Activated CD4-positive, alpha-beta T cell treated with anti-CD3 and anti-CD28 coated beads, Interleukin-2, amount 50 U/mL, for 48 hours (primary cell): ENCODE results near the gene PIWIL4.

Experiments used
- DNase-seq, 2 experiments: peaks; one replicate each; pipeline ENCODE4 v3.0.0-alpha.2; 2020

The PIWIL4 gene

DNA sequence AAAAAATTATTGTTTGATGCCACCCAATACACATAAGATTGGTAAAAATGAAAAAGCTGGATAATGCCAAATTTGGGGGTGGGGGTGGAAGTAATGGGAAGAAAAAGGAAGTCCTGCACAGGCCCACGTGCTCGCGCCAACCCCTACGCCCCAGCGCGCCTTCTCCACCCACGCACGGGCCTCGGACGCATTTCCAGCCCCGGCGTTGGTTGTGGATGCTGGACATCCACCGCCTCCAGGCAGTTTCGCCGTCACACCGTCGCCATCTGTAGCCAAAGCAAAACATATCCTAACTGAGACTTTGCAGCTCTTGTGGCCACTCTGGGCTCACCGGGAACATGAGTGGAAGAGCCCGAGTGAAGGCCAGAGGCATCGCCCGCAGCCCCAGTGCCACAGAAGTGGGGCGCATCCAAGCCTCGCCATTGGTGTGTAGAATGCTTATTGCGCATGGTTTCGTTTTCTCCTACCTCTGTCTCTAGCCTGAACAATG, at the start of gene PIWIL4:
TSS of gene PIWIL4 (plus strand) at position 188 of the 490 bp plus-strand sequence. CDS start at position 339, 151 bp downstream.
- no peak for DNase-seq

DNA sequence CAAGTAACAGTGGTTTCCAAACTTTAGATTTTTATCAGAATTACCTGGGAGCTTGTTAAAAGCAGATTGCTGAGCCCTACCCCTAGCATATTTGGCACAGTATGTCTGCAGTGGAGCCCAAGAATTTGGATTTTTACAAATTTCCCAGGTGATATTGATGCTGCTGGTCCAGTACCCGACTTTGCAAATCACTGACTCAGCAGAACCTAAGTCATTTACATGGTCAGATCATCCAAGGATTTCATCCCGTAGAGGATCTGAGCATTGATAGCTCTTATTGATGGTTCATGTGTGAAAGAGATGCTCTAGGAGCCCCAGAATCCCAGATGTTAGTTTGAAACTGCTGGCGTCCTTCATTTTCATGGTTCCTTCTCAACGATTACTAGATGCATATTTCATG, 48.9 kb upstream of the PIWIL4 start:
- no peak for DNase-seq

DNA sequence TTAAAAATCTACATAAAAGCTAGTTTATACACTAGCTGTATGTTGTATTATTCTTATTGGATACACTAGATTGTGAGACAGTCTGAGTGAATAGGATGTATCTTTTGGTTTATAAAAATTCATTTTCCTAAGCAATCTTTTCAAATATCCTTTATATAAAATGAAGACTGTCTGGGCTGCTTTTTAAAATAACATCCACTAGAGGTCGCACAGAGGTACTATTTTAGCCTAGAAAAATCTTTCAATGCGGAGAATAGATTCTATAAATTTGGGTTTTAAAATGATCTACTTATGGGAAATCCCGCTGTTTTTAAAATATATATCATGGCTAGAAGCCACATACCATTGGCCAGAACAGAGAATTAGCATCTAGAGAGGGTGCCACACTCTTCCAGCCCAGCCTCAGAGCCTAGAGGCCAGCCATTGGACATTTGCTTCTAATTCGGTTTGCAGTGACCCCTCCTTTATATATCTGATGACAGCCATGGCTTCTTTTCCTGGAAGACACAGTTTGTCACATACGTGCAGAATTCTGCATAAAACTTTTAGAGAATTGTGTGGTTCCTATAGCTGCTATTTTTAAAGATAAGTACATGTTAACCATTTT, 47.6 kb upstream of the PIWIL4 start:
- DNase-seq: no peak

DNA sequence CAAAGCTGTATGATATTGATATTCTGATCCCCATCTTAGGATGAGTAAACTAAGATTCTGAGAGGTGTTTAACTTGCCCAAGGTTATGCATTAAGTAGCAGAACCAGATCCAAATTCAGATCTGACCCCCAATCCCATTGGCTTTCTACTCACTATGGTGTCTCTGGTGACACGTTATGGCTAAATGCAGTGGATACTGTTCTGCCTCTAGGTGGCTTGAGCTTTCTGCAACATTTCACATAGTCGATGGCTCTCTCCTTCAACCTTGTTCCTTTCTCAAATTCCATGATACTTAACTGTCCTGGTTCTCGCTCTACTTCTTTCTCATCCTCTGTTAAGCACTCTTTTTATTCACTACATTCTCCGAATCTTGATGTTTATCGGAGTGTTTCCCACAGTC, 45.5 kb upstream of the PIWIL4 start:
- DNase-seq: no peak

DNA sequence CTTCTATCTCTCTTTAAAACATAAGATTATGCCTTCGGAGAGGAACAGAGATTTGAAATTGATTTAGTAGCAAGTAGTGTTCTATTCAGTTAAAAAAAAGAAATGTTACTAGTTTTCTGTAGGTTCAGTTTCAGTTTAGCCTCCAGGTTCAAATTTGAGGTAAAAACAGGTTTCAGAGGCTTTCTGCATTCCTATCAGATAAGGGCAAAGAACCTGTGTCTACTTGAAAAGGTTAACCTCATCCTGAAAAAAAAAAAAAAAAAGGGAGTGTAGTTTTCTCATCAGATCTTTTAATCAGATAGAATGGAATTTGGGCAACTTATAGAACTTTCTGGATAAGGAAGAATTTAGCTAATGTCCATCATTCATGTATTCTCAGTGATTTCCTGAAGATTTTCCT, 42.8 kb upstream of the PIWIL4 start:
- no peak for DNase-seq

DNA sequence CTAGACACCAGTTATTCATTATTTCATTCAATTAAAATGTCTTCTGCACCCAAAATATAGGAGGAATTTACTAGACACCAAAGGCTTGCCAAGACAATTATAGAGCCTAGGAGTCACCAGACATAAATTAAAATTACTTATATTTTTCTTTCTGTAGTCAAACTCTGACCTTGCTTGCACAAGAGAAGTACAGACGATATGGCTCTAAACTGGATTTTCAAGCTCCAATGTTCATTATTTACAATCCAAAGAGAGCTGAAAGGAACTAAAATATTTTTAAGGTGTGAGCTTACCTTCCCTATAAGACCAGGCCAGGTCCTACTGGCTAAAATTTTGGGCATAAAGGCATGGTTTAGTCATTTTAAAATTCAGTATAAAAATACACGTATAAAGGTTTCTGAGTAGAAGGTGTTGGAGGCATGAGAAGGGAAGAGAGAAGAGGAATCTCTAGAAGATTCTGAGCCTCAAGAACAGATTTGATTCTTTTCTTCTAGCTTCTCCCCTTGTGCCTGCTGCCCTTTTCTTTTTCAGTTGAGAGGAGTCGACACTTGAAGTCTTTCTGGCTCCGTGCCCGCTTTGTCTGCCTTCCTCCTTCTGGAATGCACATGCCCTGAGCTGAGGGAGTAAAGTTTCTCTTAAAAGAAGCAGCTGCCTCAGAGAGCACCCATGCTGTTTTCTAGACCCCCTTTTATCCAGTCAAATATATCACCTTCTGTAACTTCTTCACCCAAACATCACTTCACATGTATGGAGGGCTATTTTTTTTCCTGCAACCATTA, 41.4 kb upstream of the PIWIL4 start:
- no peak for DNase-seq

DNA sequence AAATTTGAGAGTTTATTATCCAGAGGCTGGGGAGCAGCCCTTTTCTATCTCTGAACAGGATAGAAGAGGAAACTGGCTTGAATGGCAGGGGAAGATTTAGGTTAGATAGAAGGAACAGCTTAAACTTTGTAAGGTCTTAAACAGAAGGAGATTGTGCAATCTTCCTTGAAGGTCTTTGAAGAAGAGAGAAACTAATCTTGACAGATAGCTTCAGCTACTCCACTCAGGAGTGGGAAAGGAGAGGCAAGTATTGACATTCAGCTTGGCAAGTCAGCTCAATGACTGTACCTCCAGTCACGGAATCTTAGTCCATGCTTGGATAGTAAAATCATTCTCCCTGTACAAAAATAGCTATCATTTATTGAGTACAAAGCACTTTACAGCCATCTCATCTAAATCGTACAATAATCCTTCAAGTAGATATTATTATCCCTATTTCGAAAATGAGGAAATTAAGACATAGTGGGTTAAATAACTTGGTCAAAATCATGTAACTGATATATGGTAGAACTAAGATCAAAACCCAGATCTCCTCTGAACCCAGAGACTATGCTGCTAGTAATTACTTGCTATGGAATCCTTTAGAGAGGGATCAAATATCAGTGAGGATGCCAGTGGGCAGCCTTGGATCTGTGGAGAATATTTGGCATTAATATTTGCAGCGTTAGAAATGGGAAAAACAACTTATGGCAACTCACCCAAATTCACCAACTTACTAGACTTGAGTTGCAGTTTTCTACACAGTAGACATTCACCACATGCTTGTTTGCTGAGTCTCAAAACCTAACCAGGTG, 40.3 kb upstream of the PIWIL4 start:
- DNase-seq: no peak

DNA sequence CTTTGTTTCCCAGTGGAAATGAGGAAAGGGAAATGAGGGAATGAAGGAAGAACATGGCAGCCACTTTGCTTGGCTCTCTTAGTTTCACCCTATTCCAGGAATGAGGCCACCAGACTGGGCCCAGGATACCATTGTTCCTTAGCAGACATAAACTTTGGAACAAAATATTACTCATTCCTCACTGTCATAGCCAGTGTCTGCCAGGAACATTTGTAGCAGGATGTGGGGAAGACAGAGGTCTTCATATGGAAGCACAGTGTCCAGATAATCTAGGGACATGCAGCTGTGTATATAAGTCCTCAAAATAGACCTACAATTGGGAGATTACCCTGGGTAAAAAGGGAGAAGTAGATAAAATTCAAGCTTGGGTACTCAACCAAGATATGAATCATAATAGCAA, 38.6 kb upstream of the PIWIL4 start:
- no peak for DNase-seq

DNA sequence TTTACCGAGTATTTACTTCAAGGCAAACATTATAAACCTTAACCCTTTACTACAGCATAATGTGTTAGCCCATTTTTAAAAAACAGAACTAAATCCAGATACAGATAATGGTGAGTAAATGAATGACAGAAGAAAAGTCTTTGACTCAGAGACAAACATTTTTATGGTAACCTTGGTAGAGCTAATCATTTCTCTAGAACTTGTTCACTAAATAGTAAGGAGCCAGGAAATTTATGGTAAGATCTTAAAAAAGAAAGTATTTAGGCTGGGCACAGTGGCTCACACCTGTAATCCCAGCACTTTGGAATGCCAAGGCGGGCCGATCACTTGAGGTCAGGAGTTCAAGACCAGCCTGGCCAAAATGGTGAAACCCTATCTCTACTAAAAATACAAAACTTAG, 35.0 kb upstream of the PIWIL4 start:
- no peak for DNase-seq

DNA sequence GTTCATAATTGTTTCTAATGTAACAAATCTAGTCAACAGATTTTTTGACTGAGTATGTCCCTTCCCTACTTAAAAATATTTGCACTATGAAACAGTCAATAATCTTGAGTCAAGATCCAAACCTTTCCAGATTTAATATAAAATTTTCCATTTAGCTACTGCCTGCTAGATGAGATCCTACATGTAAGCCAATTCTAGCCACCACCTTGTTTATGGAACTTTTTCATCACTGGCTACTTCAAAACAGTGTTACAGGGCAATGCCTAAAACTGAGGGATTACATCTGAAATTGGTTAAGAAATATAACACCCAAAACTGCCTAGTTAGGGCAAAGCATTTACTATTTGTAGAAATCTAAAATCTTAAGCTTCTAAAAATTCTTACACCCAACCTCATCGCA, 34.0 kb upstream of the PIWIL4 start:
- no peak for DNase-seq

DNA sequence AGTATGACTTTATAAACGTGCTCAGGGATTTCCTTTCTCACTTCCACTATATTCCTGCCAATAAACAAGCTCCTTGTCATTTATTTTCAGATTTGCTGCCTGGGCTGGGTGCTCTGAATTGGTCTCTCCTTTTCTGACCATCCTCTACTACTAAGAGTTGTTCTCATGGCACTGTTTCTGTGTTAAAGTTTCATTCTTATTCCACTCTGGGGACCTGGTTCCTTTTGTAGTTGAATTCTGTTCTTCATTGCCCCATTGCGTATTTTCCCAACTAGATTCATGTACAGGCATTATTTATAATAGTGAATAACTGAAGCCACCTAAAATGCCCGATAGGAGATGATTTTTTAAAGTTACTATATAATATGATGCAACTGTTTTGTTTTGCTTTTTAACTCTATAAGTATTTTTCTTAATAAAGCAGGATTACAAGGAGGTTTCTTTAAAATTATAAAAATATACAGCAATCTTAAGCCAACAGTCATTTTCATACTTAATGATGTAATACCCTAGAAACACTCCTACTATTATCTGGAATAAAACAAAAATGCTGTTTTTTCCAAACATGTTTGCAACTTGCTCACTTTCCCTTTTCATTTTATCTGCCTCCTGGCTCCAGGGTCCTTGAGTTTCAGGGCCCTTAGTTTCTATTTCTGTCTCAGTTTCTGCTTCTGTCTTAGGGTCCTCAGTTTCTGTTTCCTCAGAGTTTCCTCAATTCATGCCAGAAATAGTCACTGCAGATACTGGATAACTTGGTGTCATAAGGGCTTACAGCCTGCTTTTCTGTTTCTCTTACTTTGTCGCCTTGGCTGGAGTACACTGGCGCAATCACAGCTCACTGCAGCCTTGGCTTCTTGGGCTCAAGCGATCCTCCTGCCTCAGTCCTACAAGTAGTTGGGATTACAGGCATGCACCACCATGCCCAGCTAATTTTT, 33.2 kb upstream of the PIWIL4 start:
- DNase-seq: no peak

DNA sequence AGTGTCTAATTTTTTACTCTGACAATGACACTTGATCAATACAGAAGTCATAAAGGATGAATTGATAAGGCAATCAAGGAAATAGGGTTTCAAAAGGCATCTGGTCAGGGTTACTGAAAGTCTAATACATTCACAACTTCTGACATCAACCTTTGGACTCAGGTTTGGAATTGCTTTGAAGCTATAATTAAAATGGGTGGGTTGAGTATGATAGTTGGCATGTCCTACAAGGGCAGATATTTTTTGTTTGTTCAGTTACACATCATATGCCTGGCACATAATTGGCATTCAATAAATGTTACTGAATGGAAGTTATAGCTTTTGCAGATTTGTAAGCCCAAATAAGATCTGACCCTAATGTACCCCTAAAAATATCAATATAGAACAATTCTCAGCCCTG, 30.8 kb upstream of the PIWIL4 start:
- DNase-seq: no peak

DNA sequence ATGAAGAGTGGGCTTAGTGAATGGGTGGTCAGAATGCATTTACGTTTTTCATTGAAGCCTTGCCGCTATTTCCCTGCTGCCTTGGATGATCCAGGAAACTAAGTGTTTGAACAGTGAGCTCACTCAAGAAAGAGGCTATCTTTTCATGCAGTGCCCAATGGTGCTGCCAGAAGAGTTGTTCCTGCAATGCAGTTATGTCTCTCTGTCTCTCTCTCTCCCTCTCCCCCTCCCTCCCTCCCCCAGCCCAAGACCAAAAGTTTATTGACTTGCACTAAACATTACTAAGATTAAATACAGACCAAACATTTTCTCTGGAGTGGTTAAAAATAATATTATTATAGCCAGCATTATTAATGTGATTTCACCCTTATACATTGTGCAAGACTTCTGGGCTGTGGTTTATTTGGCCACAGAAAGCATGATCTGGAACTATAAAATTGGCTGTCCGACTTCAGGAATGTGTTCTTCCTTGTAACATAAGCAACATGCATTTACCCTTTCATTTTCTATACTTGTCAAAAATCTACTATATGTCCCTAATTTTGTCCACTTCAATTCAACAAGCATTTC, 30.1 kb upstream of the PIWIL4 start:
- no peak for DNase-seq

DNA sequence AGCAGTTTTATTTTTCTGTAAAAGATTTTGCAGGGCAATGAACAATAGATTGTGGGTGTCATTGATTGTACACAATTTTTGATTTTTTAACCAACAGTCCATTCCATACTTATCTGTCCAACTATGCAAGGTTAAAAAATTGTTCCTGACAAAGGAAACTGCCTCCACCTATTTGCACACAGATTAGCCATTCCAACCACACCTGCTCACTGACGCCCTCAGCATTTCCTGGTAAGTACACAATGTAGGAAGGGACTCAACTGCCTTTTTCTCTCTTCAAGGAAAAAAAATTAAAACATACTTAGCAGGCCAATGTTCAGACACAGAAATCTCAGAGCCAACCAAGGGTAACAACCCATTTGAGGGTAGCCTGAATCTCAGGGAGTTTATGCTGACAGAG, 27.7 kb upstream of the PIWIL4 start:
- no peak for DNase-seq

DNA sequence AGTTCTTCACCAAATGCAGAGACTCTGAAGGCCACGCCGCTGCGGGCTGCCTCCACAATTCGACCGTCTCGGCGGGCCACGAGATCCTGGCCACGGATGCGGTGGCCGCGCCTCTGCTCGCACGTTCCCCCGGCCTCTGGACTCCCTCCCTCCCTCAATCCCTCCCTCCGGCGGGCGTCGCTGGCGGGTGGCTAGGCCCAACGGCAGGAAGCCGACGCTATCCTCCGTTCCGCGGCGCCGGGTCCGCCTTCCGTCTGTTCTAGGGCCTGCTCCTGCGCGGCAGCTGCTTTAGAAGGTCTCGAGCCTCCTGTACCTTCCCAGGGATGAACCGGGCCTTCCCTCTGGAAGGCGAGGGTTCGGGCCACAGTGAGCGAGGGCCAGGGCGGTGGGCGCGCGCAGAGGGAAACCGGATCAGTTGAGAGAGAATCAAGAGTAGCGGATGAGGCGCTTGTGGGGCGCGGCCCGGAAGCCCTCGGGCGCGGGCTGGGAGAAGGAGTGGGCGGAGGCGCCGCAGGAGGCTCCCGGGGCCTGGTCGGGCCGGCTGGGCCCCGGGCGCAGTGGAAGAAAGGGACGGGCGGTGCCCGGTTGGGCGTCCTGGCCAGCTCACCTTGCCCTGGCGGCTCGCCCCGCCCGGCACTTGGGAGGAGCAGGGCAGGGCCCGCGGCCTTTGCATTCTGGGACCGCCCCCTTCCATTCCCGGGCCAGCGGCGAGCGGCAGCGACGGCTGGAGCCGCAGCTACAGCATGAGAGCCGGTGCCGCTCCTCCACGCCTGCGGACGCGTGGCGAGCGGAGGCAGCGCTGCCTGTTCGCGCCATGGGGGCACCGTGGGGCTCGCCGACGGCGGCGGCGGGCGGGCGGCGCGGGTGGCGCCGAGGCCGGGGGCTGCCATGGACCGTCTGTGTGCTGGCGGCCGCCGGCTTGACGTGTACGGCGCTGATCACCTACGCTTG, 23.2 kb upstream of the PIWIL4 start, which contains the start of gene FUT4:
TSS of gene FUT4 (plus strand) at position 227 of the 951 bp plus-strand sequence. CDS start at position 440, 213 bp downstream.
- peak; percentile 78 to 82 for DNase-seq

DNA sequence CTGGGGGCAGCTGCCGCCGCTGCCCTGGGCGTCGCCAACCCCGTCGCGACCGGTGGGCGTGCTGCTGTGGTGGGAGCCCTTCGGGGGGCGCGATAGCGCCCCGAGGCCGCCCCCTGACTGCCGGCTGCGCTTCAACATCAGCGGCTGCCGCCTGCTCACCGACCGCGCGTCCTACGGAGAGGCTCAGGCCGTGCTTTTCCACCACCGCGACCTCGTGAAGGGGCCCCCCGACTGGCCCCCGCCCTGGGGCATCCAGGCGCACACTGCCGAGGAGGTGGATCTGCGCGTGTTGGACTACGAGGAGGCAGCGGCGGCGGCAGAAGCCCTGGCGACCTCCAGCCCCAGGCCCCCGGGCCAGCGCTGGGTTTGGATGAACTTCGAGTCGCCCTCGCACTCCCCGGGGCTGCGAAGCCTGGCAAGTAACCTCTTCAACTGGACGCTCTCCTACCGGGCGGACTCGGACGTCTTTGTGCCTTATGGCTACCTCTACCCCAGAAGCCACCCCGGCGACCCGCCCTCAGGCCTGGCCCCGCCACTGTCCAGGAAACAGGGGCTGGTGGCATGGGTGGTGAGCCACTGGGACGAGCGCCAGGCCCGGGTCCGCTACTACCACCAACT, 22.4 kb upstream of the PIWIL4 start:
- DNase-seq: no peak

DNA sequence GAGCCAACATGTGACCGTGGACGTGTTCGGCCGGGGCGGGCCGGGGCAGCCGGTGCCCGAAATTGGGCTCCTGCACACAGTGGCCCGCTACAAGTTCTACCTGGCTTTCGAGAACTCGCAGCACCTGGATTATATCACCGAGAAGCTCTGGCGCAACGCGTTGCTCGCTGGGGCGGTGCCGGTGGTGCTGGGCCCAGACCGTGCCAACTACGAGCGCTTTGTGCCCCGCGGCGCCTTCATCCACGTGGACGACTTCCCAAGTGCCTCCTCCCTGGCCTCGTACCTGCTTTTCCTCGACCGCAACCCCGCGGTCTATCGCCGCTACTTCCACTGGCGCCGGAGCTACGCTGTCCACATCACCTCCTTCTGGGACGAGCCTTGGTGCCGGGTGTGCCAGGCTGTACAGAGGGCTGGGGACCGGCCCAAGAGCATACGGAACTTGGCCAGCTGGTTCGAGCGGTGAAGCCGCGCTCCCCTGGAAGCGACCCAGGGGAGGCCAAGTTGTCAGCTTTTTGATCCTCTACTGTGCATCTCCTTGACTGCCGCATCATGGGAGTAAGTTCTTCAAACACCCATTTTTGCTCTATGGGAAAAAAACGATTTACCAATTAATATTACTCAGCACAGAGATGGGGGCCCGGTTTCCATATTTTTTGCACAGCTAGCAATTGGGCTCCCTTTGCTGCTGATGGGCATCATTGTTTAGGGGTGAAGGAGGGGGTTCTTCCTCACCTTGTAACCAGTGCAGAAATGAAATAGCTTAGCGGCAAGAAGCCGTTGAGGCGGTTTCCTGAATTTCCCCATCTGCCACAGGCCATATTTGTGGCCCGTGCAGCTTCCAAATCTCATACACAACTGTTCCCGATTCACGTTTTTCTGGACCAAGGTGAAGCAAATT, 21.7 kb upstream of the PIWIL4 start:
- no peak for DNase-seq

DNA sequence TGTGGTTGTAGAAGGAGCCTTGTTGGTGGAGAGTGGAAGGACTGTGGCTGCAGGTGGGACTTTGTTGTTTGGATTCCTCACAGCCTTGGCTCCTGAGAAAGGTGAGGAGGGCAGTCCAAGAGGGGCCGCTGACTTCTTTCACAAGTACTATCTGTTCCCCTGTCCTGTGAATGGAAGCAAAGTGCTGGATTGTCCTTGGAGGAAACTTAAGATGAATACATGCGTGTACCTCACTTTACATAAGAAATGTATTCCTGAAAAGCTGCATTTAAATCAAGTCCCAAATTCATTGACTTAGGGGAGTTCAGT, 21.1 kb upstream of the PIWIL4 start:
- DNase-seq: no peak

DNA sequence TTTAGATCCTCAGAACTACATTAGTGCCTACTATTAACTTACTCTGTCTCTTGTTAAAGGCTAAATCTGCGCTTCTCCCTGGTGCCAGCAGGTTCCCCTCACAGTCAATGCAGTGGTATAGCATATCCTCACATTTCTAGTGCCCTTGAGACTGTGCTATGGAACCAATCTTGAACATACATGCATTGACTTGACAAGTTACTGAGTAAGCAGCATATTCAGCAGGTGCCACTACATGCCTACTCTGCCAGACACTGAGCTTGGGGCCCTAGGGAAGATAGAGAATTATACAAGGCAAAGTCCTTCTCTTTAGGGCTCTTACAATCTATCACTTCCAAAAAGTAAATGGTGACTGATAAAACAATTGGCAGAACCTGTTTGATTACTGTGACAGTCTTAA, 20.3 kb upstream of the PIWIL4 start:
- DNase-seq: no peak

DNA sequence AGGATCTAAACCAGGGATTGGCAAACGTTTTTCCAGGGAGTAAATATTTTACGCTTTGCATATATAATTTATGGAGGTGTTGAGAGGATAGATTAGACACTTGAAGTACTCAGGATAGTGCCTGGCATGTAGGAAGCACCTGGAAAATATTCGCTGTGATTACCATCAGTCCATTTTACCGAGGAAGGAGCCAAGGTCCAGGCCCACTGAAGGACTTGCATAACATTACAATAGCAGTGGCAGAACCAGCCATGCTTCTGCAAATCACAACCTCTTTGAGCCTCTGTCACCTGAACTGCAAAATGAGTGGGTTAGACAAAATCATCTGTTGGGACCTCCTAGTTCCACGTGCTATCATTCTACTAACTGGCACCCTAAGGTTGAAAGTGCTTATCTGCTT, 18.0 kb upstream of the PIWIL4 start:
- no peak for DNase-seq
